GM21723 (cell line): ENCODE measurements around the gene OGFOD2.

Experiments
- ATAC-seq: cut with Tn5 transposase; IDR thresholded peaks from one replicate; pipeline ENCODE4 v1.9.1; 2021; ENCODE audit warnings: mild to moderate bottlenecking, moderate library complexity; ENCODE audit not compliant: unreplicated experiment

Gene OGFOD2

GRCh38 chr12:122949816-122950675 is 25.0 kb upstream of the OGFOD2 start:
- no peak for ATAC-seq

- ATAC-seq = no peak
These were observed 23.6 kb upstream of the OGFOD2 start for GRCh38 chr12:122951406-122951805.

GRCh38 chr12:122951979-122952892 is 22.8 kb upstream of the OGFOD2 start:
- ATAC-seq = peak; percentile 78

- no peak for ATAC-seq
These were observed 19.9 kb upstream of the OGFOD2 start for GRCh38 chr12:122955156-122955555.

- ATAC-seq = no peak
These were observed 19.0 kb upstream of the OGFOD2 start for GRCh38 chr12:122956035-122956434.

- ATAC-seq = no peak
These were observed 16.7 kb upstream of the OGFOD2 start for GRCh38 chr12:122958198-122958888.

- no peak for ATAC-seq
These were observed 15.4 kb upstream of the OGFOD2 start for GRCh38 chr12:122959566-122960192.

GRCh38 chr12:122960193-122960569 is 14.9 kb upstream of the OGFOD2 start:
- no peak for ATAC-seq

- ATAC-seq = no peak
These were observed 13.3 kb upstream of the OGFOD2 start for GRCh38 chr12:122961531-122962329.

- ATAC-seq = no peak
These were observed 11.1 kb upstream of the OGFOD2 start for GRCh38 chr12:122963941-122964265.

GRCh38 chr12:122964439-122965257 is 10.4 kb upstream of the OGFOD2 start:
- ATAC-seq = no peak

GRCh38 chr12:122965321-122965751 is 9.7 kb upstream of the OGFOD2 start:
- no peak for ATAC-seq

- peak; percentile 69 for ATAC-seq
These were observed 8.9 kb upstream of the OGFOD2 start, which contains the start of gene ABCB9 for GRCh38 chr12:122965851-122966742. Gene ABCB9, minus strand, starts transcription at chr12:122966463. Its CDS starts 6,228 bp downstream, at chr12:122960235.

- ATAC-seq = no peak
These were observed 8.1 kb upstream of the OGFOD2 start for GRCh38 chr12:122966743-122967550.

- ATAC-seq = no peak
These were observed 6.9 kb upstream of the OGFOD2 start for GRCh38 chr12:122968104-122968503.

- ATAC-seq = no peak
These were observed 5.4 kb upstream of the OGFOD2 start for GRCh38 chr12:122969676-122970075.

- peak; percentile 69 for ATAC-seq
These were observed 661 bp upstream of the OGFOD2 start for GRCh38 chr12:122974274-122974891.
